MG63 (cell line): Measurements from ENCODE around the gene PRKG1. TPM values are rescaled to one million over a fixed set of nuclear protein-coding genes. Genes with fewer than 3 reads are reported as not detected.

Experiments used
- DNase-seq: peaks from one replicate; pipeline ENCODE4 v3.0.0-alpha.2; 2020
- H3K27me3 ChIP-seq: fragments of 250-450 bp; sonication (Bioruptor Pico); 2 replicates; pipeline ENCODE4 v1.5.1; 2020; ENCODE audit warnings: mild to moderate bottlenecking, moderate library complexity
- H3K36me3 ChIP-seq: fragments of 250-450 bp; sonication (Bioruptor Pico); 2 replicates; pipeline ENCODE4 v1.5.1; 2020; ENCODE audit warnings: mild to moderate bottlenecking, moderate library complexity
- H3K4me3 ChIP-seq: fragments of 250-450 bp; sonication (Bioruptor Pico); 2 replicates; pipeline ENCODE4 v1.5.1; 2020; ENCODE audit warnings: mild to moderate bottlenecking, moderate library complexity
- H3K9me3 ChIP-seq: fragments of 250-450 bp; sonication (Bioruptor Pico); 2 replicates; pipeline ENCODE4 v1.5.1; 2020; ENCODE audit warnings: mild to moderate bottlenecking, moderate library complexity
- total RNA-seq: library from RNA; depleted of rRNA; stranded (reverse); fragments of >200 nt; shearing (Covaris generic); gene quantifications from 2 replicates; pipeline ENCODE4 v1.2.3, GENCODE V29; 2014; ENCODE audit warnings: low replicate concordance

Gene PRKG1
- total RNA-seq, 1 experiment from 2014 or later: 3.9 TPM

DNA sequence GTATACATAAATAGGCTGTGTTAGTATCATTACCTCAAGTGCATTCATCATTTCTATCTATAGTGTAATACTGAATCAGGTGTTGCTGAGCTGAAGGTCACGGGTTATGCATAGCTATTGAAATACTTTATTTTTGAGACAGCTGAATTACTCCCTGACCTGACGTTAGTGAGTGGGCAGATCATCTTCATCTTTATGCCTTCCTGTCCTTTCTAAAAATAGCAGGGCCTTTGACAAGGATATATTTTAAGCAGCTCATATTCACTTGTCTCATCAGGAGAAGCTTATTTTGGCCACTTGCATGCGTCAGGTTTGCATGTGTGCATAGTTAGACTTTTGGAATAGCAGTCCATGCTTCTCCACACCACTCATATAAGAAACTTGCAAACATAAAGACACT is 1176.2 kb downstream of the PRKG1 start:
- no peak for DNase-seq
- Histone ChIP-seq H3K4me3 (no peak overlapping the region), H3K36me3 (no peaks in the 10 kb centered on the region), H3K27me3 (no peaks in the 10 kb centered on the region), H3K9me3 (no peaks in the 10 kb centered on the region)

DNA sequence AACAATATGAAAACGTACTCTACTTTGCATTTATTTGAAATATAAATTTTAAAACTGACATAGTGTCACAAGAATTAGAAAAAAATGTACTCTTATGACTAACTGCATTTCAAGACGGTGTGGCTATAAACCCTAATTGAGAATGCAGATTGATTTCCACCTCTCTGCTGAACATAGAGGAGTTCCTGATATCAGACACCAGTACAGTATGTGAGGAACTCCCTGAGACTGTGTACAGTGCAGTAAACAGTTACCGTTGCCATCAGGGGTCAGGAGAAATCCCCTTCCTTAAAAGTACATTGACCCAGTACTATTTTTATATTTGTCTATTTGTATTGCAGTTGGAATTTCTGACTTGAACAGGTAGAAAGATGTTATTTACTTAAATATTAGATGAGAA is 1178.0 kb downstream of the PRKG1 start:
- H3K27me3 ChIP-seq: no peaks in the 10 kb centered on the region
- DNase-seq: no peak
- H3K9me3 ChIP-seq: no peaks in the 10 kb centered on the region
- H3K36me3 ChIP-seq: no peaks in the 10 kb centered on the region
- H3K4me3 ChIP-seq: no peak overlapping the region

DNA sequence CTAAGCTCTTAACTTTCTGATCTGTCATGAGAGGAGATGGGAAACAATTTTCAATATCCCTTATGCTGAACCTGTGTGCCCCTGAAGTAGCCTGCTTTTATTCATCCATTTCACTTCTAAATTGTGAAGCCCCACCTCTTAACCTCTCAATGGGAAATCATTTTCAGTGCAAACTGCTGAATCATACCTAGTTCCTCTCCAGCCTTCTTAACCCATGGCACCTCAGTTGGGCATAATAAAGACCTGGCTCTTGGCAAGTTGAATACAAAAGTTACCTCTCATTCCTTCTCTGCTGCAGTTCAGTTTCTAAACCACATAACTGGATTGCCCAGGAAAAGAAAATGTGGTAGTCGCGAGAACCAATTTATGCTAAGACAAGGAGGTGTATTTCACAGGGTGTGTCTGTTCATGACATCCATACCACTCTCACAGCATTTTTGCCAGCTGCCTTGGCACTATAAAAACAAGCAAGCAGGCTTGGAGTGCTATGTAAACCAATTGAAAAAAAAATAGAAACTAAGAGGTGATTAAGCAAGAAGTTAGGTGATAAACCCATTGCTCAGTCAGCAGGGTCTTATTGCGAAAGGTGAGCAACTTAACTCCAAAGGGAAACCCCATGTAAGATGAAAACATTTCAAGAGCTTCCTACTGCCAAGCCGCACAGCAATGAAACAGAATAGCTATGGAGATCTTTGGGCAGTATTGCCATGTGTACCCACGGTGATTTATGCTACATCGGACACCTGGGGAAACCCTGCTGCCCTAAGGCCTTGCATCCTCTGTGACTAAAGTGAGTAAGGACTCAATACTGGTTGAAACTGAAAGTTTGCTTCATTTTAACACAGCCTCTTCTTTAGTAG is 1182.8 kb downstream of the PRKG1 start:
- Histone ChIP-seq H3K9me3 (no peaks in the 10 kb centered on the region), H3K4me3 (no peak overlapping the region), H3K27me3 (no peaks in the 10 kb centered on the region), H3K36me3 (no peaks in the 10 kb centered on the region)
- DNase-seq: peak; percentile 21

DNA sequence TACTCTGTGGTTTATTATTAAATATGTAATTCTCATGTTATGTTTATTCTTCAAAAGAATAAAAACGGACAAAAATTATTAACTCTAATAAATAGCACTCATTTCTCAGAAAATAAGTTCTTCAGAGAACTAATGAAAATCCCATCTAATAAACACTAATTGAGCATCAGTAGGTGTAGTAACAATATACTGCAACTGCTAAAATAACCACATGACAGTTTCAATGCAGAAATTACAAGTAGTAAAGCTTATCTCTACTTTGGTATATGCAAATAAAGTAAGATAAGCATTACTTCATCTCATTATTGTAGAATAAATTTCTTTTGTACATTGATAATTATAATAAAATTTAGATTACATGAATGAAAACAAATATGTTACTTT is 1183.4 kb downstream of the PRKG1 start:
- H3K36me3 ChIP-seq: no peaks in the 10 kb centered on the region
- H3K9me3 ChIP-seq: no peaks in the 10 kb centered on the region
- no peak overlapping the region for H3K4me3 ChIP-seq
- DNase-seq: no peak
- no peaks in the 10 kb centered on the region for H3K27me3 ChIP-seq

DNA sequence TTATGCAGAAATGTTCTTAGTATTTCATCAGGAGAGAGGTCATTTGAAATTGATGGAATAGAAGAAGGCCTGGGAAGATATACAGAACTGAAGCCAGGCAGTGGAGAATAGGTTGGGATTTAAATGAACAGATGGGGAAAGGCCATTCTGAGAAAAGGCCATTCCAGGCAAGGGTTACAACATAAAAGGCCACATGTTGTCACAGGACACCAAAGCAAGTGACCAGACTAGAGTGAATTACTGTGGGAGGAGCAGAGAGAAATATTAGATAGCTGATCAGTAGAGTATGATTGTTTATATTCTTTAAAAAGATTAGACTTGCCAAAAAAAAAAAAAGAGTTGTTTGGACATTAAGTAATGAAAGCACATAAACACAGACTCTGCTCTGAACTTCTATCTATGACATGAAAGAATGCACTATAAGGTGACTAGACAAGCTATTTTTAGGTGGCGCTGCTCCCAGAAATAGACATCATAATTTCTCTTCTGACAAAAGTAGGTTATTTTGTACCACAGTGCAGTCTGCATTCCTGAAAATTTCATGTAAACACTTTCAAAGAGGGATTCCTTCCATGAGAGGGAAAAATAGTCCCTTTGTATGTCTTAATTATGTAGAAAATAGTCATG is 1184.6 kb downstream of the PRKG1 start:
- DNase-seq: no peak
- H3K9me3 ChIP-seq: no peaks in the 10 kb centered on the region
- no peaks in the 10 kb centered on the region for H3K36me3 ChIP-seq
- H3K4me3 ChIP-seq: no peak overlapping the region
- no peaks in the 10 kb centered on the region for H3K27me3 ChIP-seq

DNA sequence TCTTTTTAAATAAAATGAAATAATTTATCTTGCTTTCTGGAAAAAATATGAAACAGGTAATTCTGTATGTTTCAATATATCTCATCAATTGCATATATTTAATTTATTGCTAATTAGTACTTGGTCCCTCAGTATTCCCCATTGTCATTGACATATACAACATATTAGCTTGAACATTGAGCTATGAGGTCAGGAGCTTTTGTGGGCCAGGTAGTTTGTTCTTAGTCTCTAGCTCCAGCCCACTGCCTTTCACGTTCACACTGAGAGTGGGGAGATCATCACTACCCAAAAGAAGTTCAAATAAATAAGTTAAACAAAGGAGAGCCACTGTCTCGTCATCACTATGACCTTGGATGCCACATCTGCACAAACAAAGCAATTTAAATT is 1185.1 kb downstream of the PRKG1 start:
- H3K36me3 ChIP-seq: no peaks in the 10 kb centered on the region
- no peak overlapping the region for H3K4me3 ChIP-seq
- no peaks in the 10 kb centered on the region for H3K9me3 ChIP-seq
- DNase-seq: no peak
- H3K27me3 ChIP-seq: no peaks in the 10 kb centered on the region

DNA sequence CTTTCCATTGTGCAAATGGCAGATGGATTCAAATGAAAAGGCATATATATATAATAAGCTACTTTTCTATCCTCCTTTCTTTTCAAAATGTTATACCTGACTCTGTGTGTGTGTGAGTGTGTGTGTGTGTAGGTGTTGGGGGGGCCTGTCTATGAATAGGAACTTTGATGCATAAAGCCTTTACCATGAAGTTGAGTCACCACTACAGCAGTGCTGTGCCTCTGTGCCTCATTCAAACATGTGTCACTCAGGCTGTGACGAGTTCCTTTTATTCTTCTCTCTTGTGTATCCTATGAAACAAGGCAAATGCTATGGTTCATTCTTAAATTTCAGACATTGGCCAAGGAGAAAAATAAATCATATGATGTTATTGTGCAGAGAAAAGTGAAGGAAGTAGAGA is 1187.1 kb downstream of the PRKG1 start:
- no peak for DNase-seq
- Histone ChIP-seq H3K9me3 (no peaks in the 10 kb centered on the region), H3K36me3 (no peaks in the 10 kb centered on the region)

DNA sequence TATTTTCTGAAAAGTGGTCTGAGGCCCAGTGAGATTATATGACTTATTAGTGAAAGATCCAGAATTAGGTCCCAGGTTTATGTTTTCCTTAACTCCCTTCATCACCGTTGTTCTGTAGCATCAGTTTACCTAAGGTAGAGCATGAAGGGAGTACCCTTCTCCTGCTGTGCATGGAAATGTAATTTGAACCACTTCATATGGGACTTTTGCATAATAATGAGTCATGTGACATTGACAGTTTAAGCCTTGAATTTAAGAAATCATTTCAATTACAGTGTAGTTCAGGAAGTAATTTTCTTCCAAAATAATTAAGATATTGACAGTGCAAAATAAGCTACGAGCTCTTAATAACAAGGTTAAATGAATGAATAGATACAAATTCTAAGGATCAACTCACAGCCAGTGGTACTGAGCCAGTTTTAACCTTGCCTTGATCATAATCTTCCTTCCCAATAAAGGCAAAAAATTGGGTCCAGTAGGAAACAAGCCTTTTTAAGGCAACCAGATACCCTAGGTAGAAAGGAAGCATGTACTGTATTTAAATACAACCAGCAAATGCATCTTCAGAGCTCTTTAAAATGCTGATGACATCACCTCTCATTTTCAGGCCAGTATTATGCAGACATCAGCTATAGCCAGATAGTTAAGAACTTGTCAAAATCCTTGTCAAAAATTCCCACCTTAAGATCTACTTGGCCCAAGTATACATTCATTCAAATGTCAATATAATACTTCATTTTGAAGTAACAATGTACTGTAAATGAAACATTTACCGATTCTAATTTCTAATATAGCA is 1191.0 kb downstream of the PRKG1 start:
- no peaks in the 10 kb centered on the region for H3K36me3 ChIP-seq
- no peaks in the 10 kb centered on the region for H3K27me3 ChIP-seq
- no peaks in the 10 kb centered on the region for H3K9me3 ChIP-seq
- H3K4me3 ChIP-seq: no peak overlapping the region
- DNase-seq: no peak

More for the DNA sequence above, 1187.1 kb downstream of the PRKG1 start:
- no peak overlapping the region for H3K4me3 ChIP-seq
- H3K27me3 ChIP-seq: no peaks in the 10 kb centered on the region

DNA sequence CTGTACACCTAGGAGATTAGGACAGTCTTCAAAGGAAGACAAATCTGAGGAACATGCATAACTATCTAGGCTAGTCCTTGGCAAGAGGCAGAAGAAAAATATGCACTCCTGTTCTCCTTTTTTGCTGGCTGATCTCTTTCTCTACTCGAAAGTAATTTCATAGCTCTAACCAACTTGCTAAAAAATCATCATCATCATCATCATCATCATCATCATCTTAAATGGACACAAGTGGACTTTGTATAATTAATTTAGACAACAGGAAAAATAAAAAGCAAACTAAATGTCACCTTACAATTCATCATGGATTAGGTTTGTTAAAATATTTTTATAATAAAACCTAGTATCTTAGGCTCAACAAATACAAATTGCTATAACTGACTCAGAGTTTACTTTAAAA is 1192.6 kb downstream of the PRKG1 start:
- no peaks in the 10 kb centered on the region for H3K36me3 ChIP-seq

DNA sequence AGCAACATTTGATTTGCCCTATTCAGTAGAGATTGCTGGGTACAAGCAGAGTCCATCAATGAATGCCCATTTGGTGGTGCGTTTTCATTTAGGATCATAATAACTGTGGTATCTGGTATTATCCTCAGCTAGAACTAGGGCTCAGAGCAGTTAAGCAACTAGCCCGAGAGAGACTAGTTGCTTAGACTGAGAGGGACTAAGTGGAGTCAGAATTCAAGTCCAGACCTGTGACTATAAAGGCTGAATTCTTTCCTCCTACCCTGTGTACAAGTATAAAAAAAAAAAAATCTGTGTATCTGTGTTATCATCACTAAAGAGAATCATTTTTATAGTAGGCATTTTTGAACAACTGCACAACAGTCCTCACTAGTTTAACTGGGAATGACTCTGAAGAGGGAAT is 1194.5 kb downstream of the PRKG1 start:
- Histone ChIP-seq H3K4me3 (no peak overlapping the region), H3K27me3 (no peaks in the 10 kb centered on the region), H3K9me3 (no peaks in the 10 kb centered on the region), H3K36me3 (no peaks in the 10 kb centered on the region)
- no peak for DNase-seq

More for the DNA sequence above, 1192.6 kb downstream of the PRKG1 start:
- Histone ChIP-seq H3K4me3 (no peak overlapping the region), H3K9me3 (no peaks in the 10 kb centered on the region), H3K27me3 (no peaks in the 10 kb centered on the region)
- no peak for DNase-seq

DNA sequence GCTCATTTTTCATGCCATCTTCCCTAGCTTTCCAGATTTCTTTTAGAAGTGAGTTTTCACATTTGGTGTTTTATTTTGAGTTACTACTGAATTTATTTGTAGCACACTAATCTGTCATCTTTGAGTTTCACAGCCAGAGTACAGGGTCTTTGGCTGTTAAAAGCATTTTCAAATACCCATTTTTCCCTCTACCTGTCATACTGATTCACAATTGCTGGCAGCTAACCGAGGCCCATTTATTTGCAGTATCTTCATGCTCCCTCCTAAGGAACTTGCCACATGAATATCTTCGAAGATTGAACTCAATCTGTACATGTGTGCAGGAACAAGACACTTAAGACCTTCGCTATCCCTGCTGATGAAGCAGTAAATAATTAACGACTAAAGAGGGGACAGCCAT is 1194.9 kb downstream of the PRKG1 start:
- no peak for DNase-seq
- Histone ChIP-seq H3K27me3 (no peaks in the 10 kb centered on the region), H3K4me3 (no peak overlapping the region), H3K36me3 (no peaks in the 10 kb centered on the region), H3K9me3 (no peaks in the 10 kb centered on the region)

DNA sequence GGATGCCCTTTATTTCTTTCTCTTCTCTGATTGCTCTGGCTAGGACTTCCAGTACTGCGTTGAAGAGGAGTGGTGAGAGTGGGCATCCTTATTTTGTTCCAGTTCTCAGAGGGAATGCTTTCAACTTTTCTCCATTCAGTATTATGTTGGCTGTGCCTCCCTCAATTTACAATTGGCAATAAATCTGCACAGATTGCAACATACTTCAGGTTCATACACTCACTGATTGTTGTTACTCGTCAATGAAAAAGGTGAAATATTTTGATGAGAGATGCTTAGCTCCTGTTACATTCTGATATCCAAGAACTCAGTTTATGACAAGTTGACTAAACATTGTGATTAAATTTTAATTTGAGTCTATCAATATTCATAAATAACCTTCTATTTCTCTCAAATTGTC is 1201.9 kb downstream of the PRKG1 start:
- Histone ChIP-seq H3K36me3 (no peaks in the 10 kb centered on the region), H3K4me3 (no peak overlapping the region), H3K27me3 (no peaks in the 10 kb centered on the region), H3K9me3 (peaks cover 7% of the 10 kb centered on the region)
- DNase-seq: no peak

DNA sequence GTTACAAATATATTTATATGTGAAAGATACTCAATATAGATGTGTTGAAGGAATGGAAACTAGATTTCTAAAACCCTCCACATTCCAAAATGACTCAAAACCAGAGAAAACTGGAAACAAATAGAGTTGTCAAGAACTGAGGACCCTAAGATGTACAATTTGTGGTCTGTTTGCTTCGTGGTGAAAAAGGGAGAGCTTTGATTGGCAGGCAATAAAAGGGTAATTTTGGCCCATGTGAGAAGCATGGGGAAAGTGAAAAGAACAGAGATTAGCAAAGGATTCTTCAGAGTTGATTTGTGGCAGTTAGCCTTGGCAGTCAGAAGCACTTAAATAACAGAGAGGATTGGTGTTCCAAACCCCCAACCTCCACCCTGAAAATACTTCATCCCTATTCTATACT is 1202.7 kb downstream of the PRKG1 start:
- DNase-seq: no peak
- Histone ChIP-seq H3K9me3 (peaks cover 7% of the 10 kb centered on the region), H3K4me3 (no peak overlapping the region), H3K36me3 (no peaks in the 10 kb centered on the region), H3K27me3 (no peaks in the 10 kb centered on the region)

DNA sequence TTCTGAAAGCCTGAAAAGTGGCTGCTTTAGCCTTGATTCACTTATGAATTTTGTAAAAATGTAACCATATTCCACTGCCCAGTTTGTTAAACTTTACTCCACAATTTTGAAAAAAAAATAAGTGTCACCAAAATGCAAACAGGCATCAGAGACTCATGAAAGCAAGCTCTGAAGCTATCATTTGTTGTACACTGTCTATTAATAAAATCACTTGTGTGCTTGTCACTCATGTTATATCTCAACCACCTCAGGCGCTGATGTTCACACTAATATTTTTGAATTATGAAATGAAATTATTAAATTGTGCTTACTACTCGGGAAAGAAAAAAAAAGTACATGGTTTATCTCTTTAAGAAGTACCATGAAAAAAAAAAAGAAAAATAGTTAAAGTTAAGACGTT is 1205.3 kb downstream of the PRKG1 start:
- peaks cover 7% of the 10 kb centered on the region for H3K9me3 ChIP-seq
- no peak overlapping the region for H3K4me3 ChIP-seq
- DNase-seq: no peak
- H3K27me3 ChIP-seq: no peaks in the 10 kb centered on the region
- H3K36me3 ChIP-seq: no peaks in the 10 kb centered on the region

DNA sequence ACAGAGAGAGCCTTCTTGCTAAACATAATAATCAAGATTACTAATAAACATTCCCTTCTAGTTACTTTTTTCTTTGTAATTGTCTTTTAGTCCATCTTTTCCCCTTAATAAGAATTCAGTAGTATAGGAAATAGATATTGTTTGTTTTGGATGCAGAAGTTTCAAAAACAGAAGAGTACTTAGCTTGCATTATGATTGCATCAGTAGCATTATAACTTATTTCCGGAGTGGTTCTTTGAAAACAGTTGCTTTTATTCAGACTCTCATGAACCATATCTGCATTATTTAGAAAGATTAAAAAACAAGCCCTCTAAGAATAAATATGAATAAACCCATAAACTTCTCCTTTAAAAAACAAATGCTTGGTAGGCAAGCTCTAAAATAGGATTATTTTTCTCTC is 1205.8 kb downstream of the PRKG1 start:
- H3K27me3 ChIP-seq: no peaks in the 10 kb centered on the region
- DNase-seq: no peak
- no peak overlapping the region for H3K4me3 ChIP-seq
- no peaks in the 10 kb centered on the region for H3K36me3 ChIP-seq
- peaks cover 7% of the 10 kb centered on the region for H3K9me3 ChIP-seq

DNA sequence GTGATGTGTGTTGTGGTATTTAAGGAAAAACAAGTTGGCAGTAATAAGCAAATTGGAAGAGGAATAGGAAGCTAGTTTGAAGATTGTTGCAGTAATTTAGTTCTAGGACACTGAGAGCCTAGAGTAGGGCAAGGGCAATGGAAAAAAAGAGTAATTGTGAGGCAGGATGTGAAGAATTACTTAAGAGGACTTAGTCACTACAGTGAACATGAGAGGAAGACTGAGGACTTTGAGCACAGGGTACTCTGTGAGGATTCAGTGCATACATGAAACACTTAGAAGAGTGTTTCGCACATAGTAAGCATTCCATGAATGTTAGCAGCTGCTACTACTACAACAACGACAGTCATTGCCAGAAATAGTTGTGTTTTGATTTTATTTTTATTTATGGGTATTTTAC is 1208.9 kb downstream of the PRKG1 start:
- DNase-seq: no peak
- no peak overlapping the region for H3K4me3 ChIP-seq
- no peaks in the 10 kb centered on the region for H3K36me3 ChIP-seq
- H3K27me3 ChIP-seq: no peaks in the 10 kb centered on the region
- no peaks in the 10 kb centered on the region for H3K9me3 ChIP-seq

DNA sequence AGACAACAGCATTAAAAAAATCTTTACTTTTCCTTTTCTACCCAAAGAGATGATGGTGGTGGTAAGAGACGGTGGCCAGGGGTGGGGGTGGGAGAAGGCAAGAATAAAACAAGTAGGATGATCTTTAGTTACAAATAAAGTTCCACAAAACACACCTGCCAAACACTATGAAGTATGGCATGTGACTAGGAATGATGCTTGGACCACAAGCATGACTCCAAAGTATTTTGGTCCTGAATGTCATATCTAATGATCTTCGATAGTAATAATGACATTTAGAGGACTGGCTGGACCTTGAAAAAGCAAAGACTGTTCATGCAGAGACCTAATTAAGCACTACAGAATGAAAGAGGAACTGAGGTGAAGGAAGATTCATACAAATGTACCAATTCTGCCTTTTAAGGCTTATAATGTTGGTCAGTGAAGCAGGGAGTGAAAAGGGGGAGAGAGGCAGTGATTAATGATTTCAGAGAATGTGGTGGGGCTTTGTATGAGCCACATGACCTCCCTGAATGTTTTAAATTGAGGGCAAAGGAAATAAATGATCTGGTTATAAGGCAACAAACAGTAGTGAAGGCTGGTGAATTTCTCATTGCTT is 1210.2 kb downstream of the PRKG1 start:
- Histone ChIP-seq H3K36me3 (no peaks in the 10 kb centered on the region), H3K9me3 (no peaks in the 10 kb centered on the region), H3K4me3 (no peak overlapping the region), H3K27me3 (no peaks in the 10 kb centered on the region)
- DNase-seq: no peak
